WTC11 (cell line): ENCODE data around the gene TPM3. TPM values are rescaled to one million over a fixed set of nuclear protein-coding genes. Genes with fewer than 3 reads are reported as not detected.
"Not testable (repeated sequence)": the region's sequence is repeated elsewhere in the genome, so short reads cannot be mapped to it uniquely, and the experiment has no call there.

Experiments used
- ATAC-seq: fragments of 200-7000 bp; cut with Tn5 transposase; 2 replicates; pipeline ENCODE4 v1.10.0; 2021; ENCODE audit warnings: mild to moderate bottlenecking, moderate library complexity
- CTCF ChIA-PET: fragments of 300-600 bp; sonication (Branson Sonifier 250); formaldehyde crosslinking; loops from one replicate; lab custom pipeline; 2021; ENCODE audit warnings: antibody characterized with exemption; lab: Charles Lee
- POLR2A ChIA-PET: fragments of 350-600 bp; sonication (Branson Sonifier 250); formaldehyde crosslinking; loops from one replicate; lab custom pipeline; 2021; ENCODE audit warnings: antibody characterized with exemption; lab: Charles Lee
- DNase-seq: peaks from one replicate; pipeline ENCODE4 v3.0.0; 2021; ENCODE audit warnings: low spot score
- H3K27ac Mint-ChIP-seq: 2 replicates; pipeline ENCODE4 v1.8.0; 2021; ENCODE audit warnings: mixed read lengths
- H3K27me3 Mint-ChIP-seq: 2 replicates; pipeline ENCODE4 v1.8.0; 2021; ENCODE audit warnings: low read depth, mild to moderate bottlenecking, moderate library complexity, mixed read lengths
- H3K36me3 Mint-ChIP-seq: 2 replicates; pipeline ENCODE4 v1.8.0; 2021; ENCODE audit warnings: mixed read lengths
- H3K4me1 Mint-ChIP-seq: 2 replicates; pipeline ENCODE4 v1.8.0; 2022; ENCODE audit warnings: mixed read lengths
- H3K4me3 Mint-ChIP-seq: 2 replicates; pipeline ENCODE4 v1.8.0; 2021; ENCODE audit warnings: mild to moderate bottlenecking, moderate library complexity, mixed read lengths
- H3K9me3 Mint-ChIP-seq: 2 replicates; pipeline ENCODE4 v1.8.0; 2021; ENCODE audit warnings: mixed read lengths
- CREM ChIP-seq: sonication (generic); formaldehyde crosslinking; IDR thresholded peaks from 2 replicates; pipeline ENCODE4 v1.8.1; 2022; ENCODE audit warnings: mild to moderate bottlenecking, missing genetic modification reagents, moderate library complexity
- CTCF ChIP-seq: fragments of 200-600 bp; IDR thresholded peaks from 2 replicates; pipeline ENCODE4 v1.8.0; 2022; ENCODE audit warnings: antibody characterized with exemption
- GRHL2 ChIP-seq: fragments of 250-450 bp; sonication (Bioruptor Pico); IDR thresholded peaks from 2 replicates; pipeline ENCODE4 v1.8.0; 2022; ENCODE audit warnings: mild to moderate bottlenecking, moderate library complexity; ENCODE audit not compliant: insufficient replicate concordance, severe bottlenecking
- MXD4 ChIP-seq: fragments of 250-450 bp; sonication (Bioruptor Pico); IDR thresholded peaks from 2 replicates; pipeline ENCODE4 v1.8.0; 2021; ENCODE audit warnings: mild to moderate bottlenecking, moderate library complexity, borderline replicate concordance
- NFATC4 ChIP-seq: fragments of 250-450 bp; sonication (Bioruptor Pico); IDR thresholded peaks from 2 replicates; pipeline ENCODE4 v1.9.0; 2021; ENCODE audit warnings: mild to moderate bottlenecking
- NFYB ChIP-seq: sonication (generic); formaldehyde crosslinking; conservative IDR thresholded peaks from 2 replicates; pipeline ENCODE4 v1.8.0; 2022; ENCODE audit warnings: low read depth, missing genetic modification reagents
- ZBTB43 ChIP-seq: sonication (generic); formaldehyde crosslinking; IDR thresholded peaks from 2 replicates; pipeline ENCODE4 v1.8.1; 2023; ENCODE audit warnings: mild to moderate bottlenecking, missing genetic modification reagents
- ZNF512 ChIP-seq: sonication (generic); formaldehyde crosslinking; IDR thresholded peaks from 2 replicates; pipeline ENCODE4 v1.8.1; 2022; ENCODE audit warnings: missing genetic modification reagents, borderline replicate concordance
- total RNA-seq: library from RNA; stranded (reverse); gene quantifications from 3 replicates; pipeline ENCODE4 v1.2.3, GENCODE V29; 2021
- TF ChIP-seq, protein P1 (sequence below): sonication (generic); formaldehyde crosslinking; IDR thresholded peaks from 2 replicates; pipeline ENCODE4 v1.8.1; 2023; ENCODE audit warnings: mild to moderate bottlenecking, missing genetic modification reagents, moderate library complexity

TPM3 gene
- total RNA-seq, 1 experiment from 2014 or later: 614 TPM

DNA sequence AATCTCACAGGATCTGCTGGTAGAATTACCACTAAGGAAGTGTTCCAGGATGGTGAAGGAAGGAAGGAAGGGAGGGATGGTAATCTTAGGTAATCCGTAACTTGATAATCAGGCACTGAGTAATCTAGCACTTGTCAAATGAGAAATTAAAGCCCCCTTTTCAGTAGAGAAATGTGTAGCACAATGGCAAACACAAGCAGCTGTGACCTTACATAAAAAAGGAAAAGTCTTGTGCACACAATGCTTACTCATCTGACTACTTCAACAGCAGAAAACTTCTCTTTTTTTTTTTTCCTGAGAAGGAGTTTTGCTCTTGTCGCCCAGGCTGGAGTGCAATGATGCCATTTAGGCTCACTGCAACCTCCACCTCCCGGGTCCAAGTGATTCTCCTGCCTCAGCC, 43.1 kb downstream of the TPM3 start:
- ChIA-PET POLR2A (no interaction called here), CTCF (no interaction called here)
- no peak for DNase-seq
- no peak overlapping the region for H3K27ac Mint-ChIP-seq
- no peaks in the 10 kb centered on the region for H3K27me3 Mint-ChIP-seq
- no peaks in the 10 kb centered on the region for H3K9me3 Mint-ChIP-seq
- H3K4me3 Mint-ChIP-seq: no peak overlapping the region
- no peaks in the 10 kb centered on the region for H3K4me1 Mint-ChIP-seq
- no peaks in the 10 kb centered on the region for H3K36me3 Mint-ChIP-seq
- TF ChIP-seq MXD4 (CRISPR knock-in tag) (no peak), NFYB (no peak)
- no peak for ATAC-seq

DNA sequence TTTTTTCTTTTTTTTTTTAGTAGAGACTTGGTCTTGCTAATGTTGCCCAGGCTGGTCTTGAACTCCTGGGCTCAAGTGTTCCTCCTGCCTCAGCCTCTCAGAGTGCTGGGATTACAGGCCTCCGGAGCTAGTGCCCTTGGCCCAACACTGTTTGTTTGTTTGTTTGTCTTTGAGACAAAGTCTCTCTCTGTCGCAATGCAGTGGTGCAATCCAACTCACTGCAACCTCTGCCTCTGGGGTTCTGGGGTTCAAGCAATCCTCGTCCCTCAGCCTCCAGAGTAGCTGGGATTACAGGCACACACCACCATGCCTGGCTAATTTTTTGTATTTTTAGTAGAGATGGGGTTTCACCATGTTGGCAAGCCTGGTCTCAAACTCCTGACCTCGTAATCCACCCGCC, 44.4 kb downstream of the TPM3 start:
- H3K27me3 Mint-ChIP-seq, POLR2A ChIA-PET, H3K27ac Mint-ChIP-seq, DNase-seq, H3K36me3 Mint-ChIP-seq, CTCF ChIA-PET, ATAC-seq, H3K4me1 Mint-ChIP-seq, H3K4me3 Mint-ChIP-seq, H3K9me3 Mint-ChIP-seq: not testable (repeated sequence)

DNA sequence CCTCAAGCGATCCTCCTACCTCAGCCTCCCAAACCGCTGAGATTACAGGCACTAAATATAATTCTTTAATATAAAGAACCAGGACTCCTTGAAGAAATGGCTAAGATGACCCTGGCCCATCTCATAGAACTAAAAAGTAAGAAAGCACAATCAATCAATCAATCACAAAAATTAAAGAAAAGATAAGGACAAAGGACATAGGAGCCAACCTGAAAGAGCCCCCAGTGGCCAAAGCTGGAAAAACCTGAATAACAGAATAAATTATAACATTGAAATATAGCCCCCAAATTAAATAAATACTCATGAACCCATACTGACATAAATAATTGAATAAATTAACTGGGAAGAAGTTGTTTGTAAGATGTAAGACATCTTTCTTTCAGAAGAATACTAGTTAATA, 45.9 kb downstream of the TPM3 start:
- CTCF ChIA-PET: interaction anchor here (1.0 to 1.8 kb wide), 4 partner anchors 9 to 122 kb away, joined by 3 to 12 read pairs (median 6); no protein-coding TSS in a partner anchor
- no peak for TF ChIP-seq GRHL2 (CRISPR knock-in tag)
- no peak for TF ChIP-seq CREM (CRISPR knock-in tag)
- no peak for TF ChIP-seq MXD4 (CRISPR knock-in tag)
- TF ChIP-seq, protein P1, sequence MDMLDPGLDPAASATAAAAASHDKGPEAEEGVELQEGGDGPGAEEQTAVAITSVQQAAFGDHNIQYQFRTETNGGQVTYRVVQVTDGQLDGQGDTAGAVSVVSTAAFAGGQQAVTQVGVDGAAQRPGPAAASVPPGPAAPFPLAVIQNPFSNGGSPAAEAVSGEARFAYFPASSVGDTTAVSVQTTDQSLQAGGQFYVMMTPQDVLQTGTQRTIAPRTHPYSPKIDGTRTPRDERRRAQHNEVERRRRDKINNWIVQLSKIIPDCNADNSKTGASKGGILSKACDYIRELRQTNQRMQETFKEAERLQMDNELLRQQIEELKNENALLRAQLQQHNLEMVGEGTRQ (CRISPR knock-in tag): no peak
- 0 out of 2 replicates have a peak, but pooled peaks have one; percentile 22 for TF ChIP-seq CTCF
- no peaks in the 10 kb centered on the region for H3K9me3 Mint-ChIP-seq
- ATAC-seq (no peak), DNase-seq (no peak)
- no peaks in the 10 kb centered on the region for H3K4me1 Mint-ChIP-seq
- H3K4me3 Mint-ChIP-seq: no peak overlapping the region
- H3K27ac Mint-ChIP-seq: no peak overlapping the region
- H3K27me3 Mint-ChIP-seq: no peaks in the 10 kb centered on the region
- H3K36me3 Mint-ChIP-seq: no peaks in the 10 kb centered on the region
- POLR2A ChIA-PET: no interaction called here

DNA sequence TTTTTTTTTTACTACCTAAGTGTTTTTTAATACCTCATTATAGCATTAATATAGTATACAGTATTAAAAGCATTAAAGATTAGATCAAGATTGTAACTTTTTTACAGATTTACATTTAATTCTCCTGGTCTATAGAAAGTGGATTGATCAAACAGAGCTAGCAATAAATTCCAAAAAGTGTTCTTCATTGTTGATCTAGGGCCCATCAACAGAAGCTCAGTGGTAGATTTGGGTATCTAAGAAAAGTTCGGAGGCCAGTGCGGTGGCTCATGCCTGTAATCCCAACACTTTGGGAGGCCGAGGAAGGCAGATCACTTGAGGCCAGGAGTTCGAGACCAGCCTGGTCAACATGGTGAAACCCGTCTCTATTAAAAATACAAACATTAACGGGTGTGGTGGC, 49.5 kb downstream of the TPM3 start:
- no peak for DNase-seq

More for the DNA sequence above, 49.5 kb downstream of the TPM3 start:
- TF ChIP-seq ZBTB43 (CRISPR knock-in tag) (no peak), MXD4 (CRISPR knock-in tag) (no peak), ZNF512 (no peak), NFATC4 (CRISPR knock-in tag) (no peak)
- ChIA-PET POLR2A (no interaction called here), CTCF (interaction anchor here (0.9 to 2.1 kb wide), 2 partner anchors 23 to 193 kb away, joined by 3 to 9 read pairs; no protein-coding TSS in a partner anchor)
- H3K4me1 Mint-ChIP-seq: no peaks in the 10 kb centered on the region
- no peaks in the 10 kb centered on the region for H3K36me3 Mint-ChIP-seq
- H3K27me3 Mint-ChIP-seq: no peaks in the 10 kb centered on the region
- H3K27ac Mint-ChIP-seq: no peak overlapping the region
- no peaks in the 10 kb centered on the region for H3K9me3 Mint-ChIP-seq
- ATAC-seq: no peak
- H3K4me3 Mint-ChIP-seq: no peak overlapping the region
